H1 (cell line): ENCODE data around the gene NID2. TPM values are rescaled to one million over a fixed set of nuclear protein-coding genes. Genes with fewer than 3 reads are reported as not detected.

Source experiments
- ATF2 ChIP-seq: IDR thresholded peaks from 2 replicates; pipeline ENCODE4 v1.6.1; 2012; ENCODE audit warnings: low read length, inconsistent platforms
- BCL11A ChIP-seq, 2 experiments: IDR thresholded peaks; one replicate each; pipeline ENCODE4 v1.6.1; 2011; ENCODE audit warnings: low read depth in 2 of 2, low read length in 2 of 2, mild to moderate bottlenecking in 2 of 2
- CHD1 ChIP-seq: IDR thresholded peaks from 2 replicates; pipeline ENCODE4 v1.6.1; 2012; ENCODE audit warnings: low read depth, low read length, improper control_type of control experiment
- CHD7 ChIP-seq: fragments of 300-600 bp; sonication (generic); IDR thresholded peaks from 2 replicates; pipeline ENCODE4 v1.7.1; 2012; ENCODE audit warnings: low read length, moderate library complexity, mild to moderate bottlenecking, inconsistent platforms; ENCODE audit not compliant: insufficient replicate concordance
- CREB1 ChIP-seq: IDR thresholded peaks from 2 replicates; pipeline ENCODE4 v1.6.1; 2012; ENCODE audit warnings: inconsistent platforms
- HDAC2 ChIP-seq, 2 experiments: fragments of 300-600 bp in 1 of 2; sonication (generic) in 1 of 2; IDR thresholded peaks; 2 replicates each; pipeline ENCODE4 v1.6.1; 2011 to 2012; ENCODE audit warnings: low read depth in 2 of 2, low read length in 2 of 2, mild to moderate bottlenecking in 2 of 2, moderate library complexity in 2 of 2, borderline replicate concordance in 1 of 2, inconsistent platforms in 1 of 2
- HDAC6 ChIP-seq: IDR thresholded peaks from one replicate; pipeline ENCODE4 v1.7.1; 2012; ENCODE audit warnings: low read depth, mild to moderate bottlenecking, inconsistent platforms, low read length, moderate library complexity
- KDM4A ChIP-seq: IDR thresholded peaks from one replicate; pipeline ENCODE4 v1.7.1; 2012; ENCODE audit warnings: low read depth, mild to moderate bottlenecking, moderate library complexity, low read length, inconsistent platforms; ENCODE audit not compliant: severe bottlenecking
- POLR2A ChIP-seq, 2 experiments: IDR thresholded peaks; 1 replicate in 1 of 2; 2 replicates in 1 of 2; pipeline ENCODE4 v1.6.1; 2011; ENCODE audit warnings: low read depth in 2 of 2, low read length in 2 of 2, mild to moderate bottlenecking in 2 of 2; ENCODE audit errors: control extremely low read depth in 1 of 2
- RXRA ChIP-seq: IDR thresholded peaks from 2 replicates; pipeline ENCODE4 v1.6.1; 2011; ENCODE audit warnings: low read depth, mild to moderate bottlenecking, low read length, moderate library complexity; ENCODE audit not compliant: insufficient read depth
- SUZ12 ChIP-seq: fragments of 200-600 bp; sonication (generic); IDR thresholded peaks from 2 replicates; pipeline ENCODE4 v1.6.1; 2012; ENCODE audit warnings: mild to moderate bottlenecking, inconsistent platforms, low read length, moderate library complexity, mixed read lengths
- polyA plus RNA-seq, 7 experiments: library from polyadenylated mRNA; depleted of rRNA in 3 of 7; stranded (reverse) in 5 of 7; unstranded in 2 of 7; fragments of >200 nt in 5 of 7; fragments of 200-250 nt in 2 of 7; gene quantifications; 1 replicate in 5 of 7; 2 replicates in 1 of 7; 4 replicates in 1 of 7; pipeline versions ENCODE4 v1.2.1 to v1.2.3, GENCODE V29; 2011 to 2013; ENCODE audit warnings: missing spikeins in 2 of 7, mixed read lengths in 2 of 7
- total RNA-seq: library from RNA; stranded (reverse); fragmentation: NEBNext Ultra II Directional; extraction: Animal tissue kit (Norgen Biotek cat#: 25700); gene quantifications from 2 replicates; pipeline ENCODE4 v1.2.1, GENCODE V29; 2021

NID2 gene
- total and polyA plus RNA-seq, 2 of the 8 experiments (the other 6 are each of a cell fraction or from before 2014, with no cell fraction given): 6.1 to 12.6 TPM

- TF ChIP-seq CHD7: no peak
- no peak for TF ChIP-seq CREB1
- no peak for TF ChIP-seq BCL11A (IDR thresholded peaks at IDR 0.05; ENCODE audit: low read depth in 2 of 2, low read length in 2 of 2)
- TF ChIP-seq KDM4A: no peak
- TF ChIP-seq RXRA: no peak
- TF ChIP-seq POLR2A (IDR thresholded peaks at IDR 0.05; ENCODE audit: control extremely low read depth in 1 of 2, low read depth in 2 of 2, low read length in 2 of 2): no peak
- no peak for TF ChIP-seq CHD1
- no peak for TF ChIP-seq HDAC6
- TF ChIP-seq ATF2: no peak
- TF ChIP-seq HDAC2 (IDR thresholded peaks at IDR 0.05; ENCODE audit: borderline replicate concordance in 1 of 2, low read depth in 2 of 2, low read length in 2 of 2): no peak
- no peak for TF ChIP-seq SUZ12
These were observed 40.0 kb upstream of the NID2 start (continued) for GRCh38 chr14:52108823-52109222.
